WTC11 (cell line): ENCODE results near the gene EIF4G3.

Experiments
- CTCF ChIP-seq: fragments of 200-600 bp; IDR thresholded peaks from 2 replicates; pipeline ENCODE4 v1.8.0; 2022; ENCODE audit warnings: antibody characterized with exemption
- E2F4 ChIP-seq: sonication (generic); formaldehyde crosslinking; IDR thresholded peaks from 2 replicates; pipeline ENCODE4 v1.8.1; 2022; ENCODE audit warnings: low read depth, mild to moderate bottlenecking, moderate library complexity, missing genetic modification reagents, borderline replicate concordance
- ESRRA ChIP-seq: sonication (generic); formaldehyde crosslinking; IDR thresholded peaks from 2 replicates; pipeline ENCODE4 v1.8.1; 2022; ENCODE audit warnings: mild to moderate bottlenecking, missing genetic modification reagents, borderline replicate concordance
- JUN ChIP-seq: sonication (generic); formaldehyde crosslinking; IDR thresholded peaks from 2 replicates; pipeline ENCODE4 v1.8.0; 2023; ENCODE audit warnings: mild to moderate bottlenecking, missing genetic modification reagents
- MAX ChIP-seq: sonication (generic); formaldehyde crosslinking; IDR thresholded peaks from 2 replicates; pipeline ENCODE4 v1.8.0; 2022; ENCODE audit warnings: mild to moderate bottlenecking, missing genetic modification reagents
- SMAD3 ChIP-seq: sonication (generic); formaldehyde crosslinking; IDR thresholded peaks from 2 replicates; pipeline ENCODE4 v1.8.0; 2022; ENCODE audit warnings: missing genetic modification reagents, mild to moderate bottlenecking, borderline replicate concordance
- SP1 ChIP-seq: sonication (generic); formaldehyde crosslinking; conservative IDR thresholded peaks from 2 replicates; pipeline ENCODE4 v1.8.1; 2022; ENCODE audit warnings: missing genetic modification reagents
- STAT6 ChIP-seq: sonication (generic); formaldehyde crosslinking; conservative IDR thresholded peaks from 2 replicates; pipeline ENCODE4 v1.8.1; 2023; ENCODE audit warnings: mild to moderate bottlenecking, low read depth, missing genetic modification reagents, moderate library complexity
- USF1 ChIP-seq: sonication (generic); formaldehyde crosslinking; IDR thresholded peaks from 2 replicates; pipeline ENCODE4 v1.8.0; 2022; ENCODE audit warnings: mild to moderate bottlenecking, missing genetic modification reagents
- USF2 ChIP-seq: sonication (generic); formaldehyde crosslinking; IDR thresholded peaks from 2 replicates; pipeline ENCODE4 v1.8.1; 2023; ENCODE audit warnings: mild to moderate bottlenecking, missing genetic modification reagents, moderate library complexity
- ZBTB21 ChIP-seq: sonication (generic); formaldehyde crosslinking; IDR thresholded peaks from 2 replicates; pipeline ENCODE4 v1.8.1; 2023; ENCODE audit warnings: mild to moderate bottlenecking, missing genetic modification reagents, borderline replicate concordance
- ZNF416 ChIP-seq: fragments of 250-450 bp; sonication (Bioruptor Pico); IDR thresholded peaks from 2 replicates; pipeline ENCODE4 v1.9.0; 2021; ENCODE audit warnings: mild to moderate bottlenecking, inconsistent platforms
- ZNF532 ChIP-seq: fragments of 250-450 bp; sonication (Bioruptor Pico); IDR thresholded peaks from 2 replicates; pipeline ENCODE4 v1.9.0; 2021; ENCODE audit warnings: mild to moderate bottlenecking, borderline replicate concordance

- TF ChIP-seq ESRRA (CRISPR knock-in tag) (no peak), USF2 (CRISPR knock-in tag) (no peak), ZNF416 (CRISPR knock-in tag) (no peak), ZNF532 (CRISPR knock-in tag) (no peak), CTCF (no peak), ZBTB21 (no peak), SP1 (no peak), SMAD3 (CRISPR knock-in tag) (no peak), STAT6 (CRISPR knock-in tag) (no peak), MAX (CRISPR knock-in tag) (no peak), JUN (CRISPR knock-in tag) (no peak), E2F4 (CRISPR knock-in tag) (no peak), USF1 (CRISPR knock-in tag) (no peak)
Measured at GRCh38 chr1:20867062-20867461, 309.6 kb downstream of the EIF4G3 start.
